Cardiac muscle cell (in vitro differentiated cells and primary cell): ENCODE results near the gene CLRN3. TPM values are rescaled to one million over a fixed set of nuclear protein-coding genes. Genes with fewer than 3 reads are reported as not detected.

ENCODE experiments used
- DNase-seq, 2 donors: peaks; one replicate each; pipeline versions ENCODE4 v3.0.0 to v3.0.0-alpha.2; 2010 to 2017; ENCODE audit warnings: low read depth in 1 of 2, low spot score in 1 of 2
- H3K27ac ChIP-seq: fragments of 200-600 bp; sonication (generic); 2 replicates; pipeline ENCODE4 v1.5.1; 2016
- H3K27me3 ChIP-seq: fragments of 200-600 bp; sonication (generic); 2 replicates; pipeline ENCODE4 v1.6.0; 2016; ENCODE audit warnings: control low read depth
- H3K36me3 ChIP-seq: fragments of 200-600 bp; sonication (generic); 2 replicates; pipeline ENCODE4 v1.5.1; 2016; ENCODE audit warnings: control low read depth
- H3K4me1 ChIP-seq: fragments of 200-600 bp; sonication (generic); 2 replicates; pipeline ENCODE4 v1.8.1; 2017; ENCODE audit warnings: low read depth, mild to moderate bottlenecking, mixed run types
- H3K4me3 ChIP-seq: fragments of 200-600 bp; sonication (generic); 2 replicates; pipeline ENCODE4 v1.5.1; 2016; ENCODE audit warnings: mild to moderate bottlenecking
- H3K9me3 ChIP-seq: fragments of 200-600 bp; sonication (generic); 2 replicates; pipeline ENCODE4 v1.5.1; 2017; ENCODE audit warnings: low read depth, mild to moderate bottlenecking, control low read depth
- polyA plus RNA-seq: library from polyadenylated mRNA; unstranded; fragments of >200 nt; fragmentation: Nextera tagmentation; extraction: Ambion mirVana; gene quantifications from 2 replicates; pipeline ENCODE4 v1.2.1, GENCODE V29; 2016
- total RNA-seq: library from RNA; depleted of rRNA; stranded (reverse); fragments of >200 nt; gene quantifications from 2 replicates; pipeline ENCODE4 v1.2.3, GENCODE V29; 2016
- TF ChIP-seq, protein P1 (sequence below): IDR thresholded peaks from 2 replicates; pipeline ENCODE4 v1.5.1; 2012; ENCODE audit warnings: low read depth, mild to moderate bottlenecking, low read length

Gene CLRN3
- total and polyA plus RNA-seq, 2 experiments from 2014 or later: not detected

DNA sequence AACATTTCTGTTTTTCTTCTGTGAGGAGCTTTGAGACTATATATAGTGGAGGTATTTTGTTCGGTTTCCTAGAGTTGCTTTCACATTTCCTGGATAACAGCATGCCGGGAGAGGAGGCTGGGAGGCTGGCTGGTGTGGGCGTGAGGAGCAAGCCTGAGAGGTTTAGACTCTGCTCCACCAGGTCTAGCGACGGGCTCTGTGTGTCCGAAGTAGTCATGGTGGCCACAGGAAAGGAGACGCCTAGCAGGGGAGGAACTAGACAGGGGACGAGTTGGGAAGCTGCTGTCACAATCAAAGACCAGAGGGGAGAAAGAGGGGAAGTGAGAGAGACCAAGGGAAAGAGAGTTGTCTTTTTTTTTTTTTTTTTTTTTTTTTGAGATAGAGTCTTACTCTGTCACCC is 33.7 kb upstream of the CLRN3 start:
- Histone ChIP-seq H3K36me3 (no peaks in the 10 kb centered on the region), H3K4me3 (no peak overlapping the region), H3K27ac (no peak overlapping the region), H3K27me3 (no peaks in the 10 kb centered on the region), H3K4me1 (no peaks in the 10 kb centered on the region), H3K9me3 (no peaks in the 10 kb centered on the region)
- TF ChIP-seq, protein P1, sequence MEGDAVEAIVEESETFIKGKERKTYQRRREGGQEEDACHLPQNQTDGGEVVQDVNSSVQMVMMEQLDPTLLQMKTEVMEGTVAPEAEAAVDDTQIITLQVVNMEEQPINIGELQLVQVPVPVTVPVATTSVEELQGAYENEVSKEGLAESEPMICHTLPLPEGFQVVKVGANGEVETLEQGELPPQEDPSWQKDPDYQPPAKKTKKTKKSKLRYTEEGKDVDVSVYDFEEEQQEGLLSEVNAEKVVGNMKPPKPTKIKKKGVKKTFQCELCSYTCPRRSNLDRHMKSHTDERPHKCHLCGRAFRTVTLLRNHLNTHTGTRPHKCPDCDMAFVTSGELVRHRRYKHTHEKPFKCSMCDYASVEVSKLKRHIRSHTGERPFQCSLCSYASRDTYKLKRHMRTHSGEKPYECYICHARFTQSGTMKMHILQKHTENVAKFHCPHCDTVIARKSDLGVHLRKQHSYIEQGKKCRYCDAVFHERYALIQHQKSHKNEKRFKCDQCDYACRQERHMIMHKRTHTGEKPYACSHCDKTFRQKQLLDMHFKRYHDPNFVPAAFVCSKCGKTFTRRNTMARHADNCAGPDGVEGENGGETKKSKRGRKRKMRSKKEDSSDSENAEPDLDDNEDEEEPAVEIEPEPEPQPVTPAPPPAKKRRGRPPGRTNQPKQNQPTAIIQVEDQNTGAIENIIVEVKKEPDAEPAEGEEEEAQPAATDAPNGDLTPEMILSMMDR: no peak
- DNase-seq: no peak

DNA sequence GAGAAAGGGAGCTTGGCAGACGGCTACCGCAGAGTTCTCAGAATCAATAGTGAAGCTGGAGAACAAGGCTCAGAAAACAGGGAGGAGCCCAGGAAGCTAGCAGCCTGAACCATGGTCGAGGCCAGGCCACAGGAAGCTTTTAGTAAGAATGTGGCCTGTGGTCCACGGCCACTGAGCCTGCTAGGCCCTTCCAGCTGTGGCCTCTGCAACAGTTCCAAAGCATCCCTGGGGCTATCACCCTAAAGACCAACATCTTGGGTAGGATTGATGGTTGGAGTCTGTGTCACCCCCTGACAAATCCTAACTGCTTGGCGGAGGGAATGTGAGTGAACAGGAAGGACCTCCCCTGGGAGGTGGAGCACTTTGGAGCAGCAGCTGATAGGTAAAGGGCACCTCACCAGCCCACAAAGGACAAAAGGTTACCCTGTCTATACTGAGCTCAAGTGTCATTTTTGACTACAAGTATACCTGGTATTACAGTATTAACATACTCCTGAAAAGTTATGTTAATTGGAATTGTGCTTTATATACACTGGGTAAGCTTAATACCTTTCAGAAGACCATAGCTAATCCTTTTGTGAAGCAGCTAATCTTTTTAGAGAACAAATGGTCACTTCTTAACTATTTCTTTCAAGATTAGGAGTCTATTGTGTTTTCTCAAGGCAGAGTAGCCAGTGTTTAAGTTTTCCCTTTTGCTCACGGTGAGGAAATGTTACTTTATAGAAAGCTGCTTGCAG is 32.9 kb upstream of the CLRN3 start:
- TF ChIP-seq, protein P1: no peak
- no peaks in the 10 kb centered on the region for H3K27me3 ChIP-seq
- no peak overlapping the region for H3K4me3 ChIP-seq
- no peak for DNase-seq
- H3K36me3 ChIP-seq: no peaks in the 10 kb centered on the region
- no peak overlapping the region for H3K27ac ChIP-seq
- H3K4me1 ChIP-seq: no peaks in the 10 kb centered on the region
- no peaks in the 10 kb centered on the region for H3K9me3 ChIP-seq

DNA sequence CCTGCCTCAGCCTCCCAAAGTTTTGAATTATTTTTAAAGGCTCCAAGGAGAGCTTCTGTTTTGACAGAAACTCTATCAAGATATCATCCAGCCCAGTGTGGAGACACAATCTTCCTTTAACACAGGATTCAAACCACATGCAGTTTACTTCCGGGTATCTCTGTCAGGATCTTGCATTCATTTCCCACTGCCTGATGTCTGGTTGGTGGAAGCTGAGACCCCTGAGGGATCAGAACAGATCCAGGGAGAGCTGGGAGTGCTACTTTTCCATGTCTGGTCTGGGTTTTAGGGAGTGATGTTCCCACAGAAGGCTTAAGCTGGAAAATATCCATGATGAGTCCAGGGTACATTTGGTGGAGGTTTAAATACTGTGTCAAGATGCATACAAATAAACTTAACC is 30.9 kb upstream of the CLRN3 start:
- H3K27ac ChIP-seq: no peak overlapping the region
- TF ChIP-seq, protein P1: no peak
- H3K4me1 ChIP-seq: no peaks in the 10 kb centered on the region
- no peaks in the 10 kb centered on the region for H3K36me3 ChIP-seq
- no peak for DNase-seq
- no peaks in the 10 kb centered on the region for H3K9me3 ChIP-seq
- H3K27me3 ChIP-seq: no peaks in the 10 kb centered on the region
- no peak overlapping the region for H3K4me3 ChIP-seq

DNA sequence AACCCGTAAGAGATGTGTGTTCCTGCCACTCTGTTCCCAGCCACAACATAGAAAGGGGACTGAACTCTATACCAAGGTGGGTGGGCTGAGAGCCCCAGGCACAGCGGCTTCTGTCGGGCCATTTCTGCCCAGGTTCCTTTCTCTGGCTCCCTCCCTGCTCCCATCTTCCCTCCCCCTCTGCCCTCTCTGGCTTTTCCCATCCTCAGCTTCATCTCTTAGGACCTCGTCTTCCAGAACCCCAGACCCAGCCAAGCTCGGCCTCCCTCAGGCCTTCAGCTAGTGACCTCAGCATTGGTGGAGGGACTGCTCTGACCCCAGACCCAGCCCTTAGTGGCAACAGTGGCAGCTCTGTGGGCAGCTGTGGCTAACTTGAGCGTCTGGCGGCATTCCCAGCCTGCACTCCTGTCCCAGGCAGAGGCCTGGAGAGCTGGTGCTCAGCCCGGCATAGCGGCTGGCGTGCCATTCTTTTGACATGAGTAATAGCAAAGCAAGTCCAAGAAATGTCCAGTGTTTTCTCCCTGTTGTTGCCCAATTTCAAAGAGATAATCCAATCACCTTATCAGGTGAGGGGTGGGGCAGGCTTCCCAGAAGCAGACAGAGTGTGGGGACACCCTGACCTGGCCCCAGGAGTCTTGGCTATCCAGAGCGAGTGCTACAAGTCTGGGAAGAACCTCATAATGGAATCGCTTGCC is 30.1 kb upstream of the CLRN3 start:
- no peak overlapping the region for H3K27ac ChIP-seq

DNA sequence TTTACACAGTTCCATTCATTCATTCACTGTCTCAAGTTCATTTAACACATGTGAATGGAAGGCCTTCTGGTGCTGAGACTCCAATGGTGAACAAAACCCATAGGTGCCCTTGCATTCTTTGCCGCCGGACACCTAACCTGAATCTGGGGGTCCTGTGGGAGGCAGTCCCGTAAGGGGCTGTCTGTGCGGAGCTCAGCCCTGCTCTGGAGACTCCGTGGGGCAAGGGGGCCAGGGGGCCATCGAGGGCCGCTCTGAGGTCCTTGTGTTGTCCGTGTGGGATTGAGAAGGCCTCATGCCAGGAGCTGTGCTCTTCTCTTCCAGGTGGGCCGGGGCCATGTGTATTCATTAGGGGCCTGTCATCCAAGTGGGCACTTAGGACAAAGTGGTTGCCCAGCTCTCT is 29.5 kb upstream of the CLRN3 start:
- no peaks in the 10 kb centered on the region for H3K4me1 ChIP-seq

More for the DNA sequence above, 30.1 kb upstream of the CLRN3 start:
- peak in 1 of 2 donors; percentile 95 for DNase-seq
- Histone ChIP-seq H3K4me3 (no peak overlapping the region), H3K9me3 (no peaks in the 10 kb centered on the region), H3K4me1 (no peaks in the 10 kb centered on the region), H3K36me3 (no peaks in the 10 kb centered on the region), H3K27me3 (no peaks in the 10 kb centered on the region)
- TF ChIP-seq, protein P1: no peak

More for the DNA sequence above, 29.5 kb upstream of the CLRN3 start:
- no peak overlapping the region for H3K4me3 ChIP-seq
- H3K27me3 ChIP-seq: no peaks in the 10 kb centered on the region
- TF ChIP-seq, protein P1: no peak
- no peaks in the 10 kb centered on the region for H3K9me3 ChIP-seq
- no peak for DNase-seq
- no peak overlapping the region for H3K27ac ChIP-seq
- H3K36me3 ChIP-seq: no peaks in the 10 kb centered on the region
